ENCODE measurements around the gene RHO.
A peak's percentile ranks its signal among the peaks of the same experiment; 100 is the strongest.

The RHO gene

GRCh38 chr3:129548104-129548965 is 19.9 kb downstream of the RHO start:
- no peak for DNase-seq

GRCh38 chr3:129549006-129549800 is 20.8 kb downstream of the RHO start:
- DNase-seq: no peak

- DNase-seq: no peak
Measured at GRCh38 chr3:129549805-129550204, 21.4 kb downstream of the RHO start.

GRCh38 chr3:129552287-129553050 is 24.0 kb downstream of the RHO start:
- DNase-seq: no peak

GRCh38 chr3:129553171-129553570 is 24.7 kb downstream of the RHO start:
- DNase-seq: no peak

GRCh38 chr3:129553719-129554118 is 25.3 kb downstream of the RHO start:
- DNase-seq: no peak

- no peak for DNase-seq
Measured at GRCh38 chr3:129554356-129555152, 26.1 kb downstream of the RHO start.

GRCh38 chr3:129555153-129555550 is 26.7 kb downstream of the RHO start:
- peak; percentile 55 for DNase-seq

GRCh38 chr3:129555616-129556357 is 27.3 kb downstream of the RHO start:
- no peak for DNase-seq

GRCh38 chr3:129556358-129556695 is 27.9 kb downstream of the RHO start:
- DNase-seq: no peak

- DNase-seq: no peak
Measured at GRCh38 chr3:129556890-129557547, 28.6 kb downstream of the RHO start.

GRCh38 chr3:129557548-129557894 is 29.1 kb downstream of the RHO start:
- DNase-seq: peak; percentile 74

GRCh38 chr3:129558081-129558771 is 29.8 kb downstream of the RHO start:
- no peak for DNase-seq

- no peak for DNase-seq
Measured at GRCh38 chr3:129558772-129559564, 30.5 kb downstream of the RHO start.

GRCh38 chr3:129559565-129560079 is 31.2 kb downstream of the RHO start:
- DNase-seq: no peak

GRCh38 chr3:129560269-129560787 is 31.9 kb downstream of the RHO start:
- peak; percentile 60 for DNase-seq

GRCh38 chr3:129560911-129561594 is 32.6 kb downstream of the RHO start:
- peak; percentile 92 for DNase-seq

- DNase-seq: no peak
Measured at GRCh38 chr3:129561619-129562248, 33.3 kb downstream of the RHO start.

All from femur (tissue), 1 donor.